ENCODE results near the gene TM2D3.

Gene TM2D3

GRCh38 chr15:101604124-101604874, 47.9 kb downstream of the TM2D3 start:
- DNase-seq (ENCODE audit: low read depth), result no peak

GRCh38 chr15:101602801-101603200, 49.4 kb downstream of the TM2D3 start:
- no peak for DNase-seq (ENCODE audit: low read depth)

DNA sequence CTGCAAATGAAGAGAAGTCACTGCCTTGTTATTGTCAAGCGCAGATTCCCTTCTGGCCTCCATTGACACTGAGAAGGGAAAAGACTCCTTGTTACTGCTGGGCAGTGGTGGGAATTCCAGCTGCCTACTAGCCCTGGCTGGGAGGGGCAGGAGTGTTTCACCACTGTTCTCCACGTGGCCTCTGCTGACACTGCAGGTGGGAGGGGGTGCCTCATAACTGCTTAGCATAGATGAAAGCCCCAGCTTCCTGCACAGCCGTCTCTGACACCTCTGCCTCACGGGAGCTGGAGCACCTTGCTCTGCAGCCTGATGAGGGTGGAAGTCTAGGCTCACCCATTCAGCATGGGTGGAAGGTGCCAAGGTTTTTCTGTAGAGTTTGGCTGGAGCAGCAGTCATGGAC, 52.1 kb downstream of the TM2D3 start:
- DNase-seq (ENCODE audit: low read depth), result no peak

- DNase-seq (ENCODE audit: low read depth), result no peak
Measured at GRCh38 chr15:101599091-101599490, 53.1 kb downstream of the TM2D3 start.

- DNase-seq (ENCODE audit: low read depth), result no peak
Measured at GRCh38 chr15:101597360-101597928, 54.7 kb downstream of the TM2D3 start.

GRCh38 chr15:101596633-101597032, 55.5 kb downstream of the TM2D3 start:
- DNase-seq (ENCODE audit: low read depth), result no peak
